Effector memory CD4-positive, alpha-beta T cell (primary cell): Measurements from ENCODE around the gene ZNF365.

Experiments
- DNase-seq, 3 donors: peaks; one replicate each; pipeline ENCODE4 v3.0.0-alpha.2; 2020
- H3K27ac ChIP-seq: 2 replicates; pipeline ENCODE4 v1.7.0; 2013; ENCODE audit warnings: mild to moderate bottlenecking, low read length, moderate library complexity; ENCODE audit not compliant: insufficient read depth, poor library complexity, severe bottlenecking
- H3K27me3 ChIP-seq: replicated peaks from 2 replicates; pipeline ENCODE4 v1.7.0; 2013; ENCODE audit warnings: mild to moderate bottlenecking, low read length; ENCODE audit not compliant: insufficient read depth, control insufficient read depth, poor library complexity, severe bottlenecking
- H3K36me3 ChIP-seq: 2 replicates; pipeline ENCODE4 v1.7.0; 2013; ENCODE audit warnings: mild to moderate bottlenecking, low read length, moderate library complexity; ENCODE audit not compliant: control insufficient read depth, insufficient read depth
- H3K4me1 ChIP-seq: 2 replicates; pipeline ENCODE4 v1.7.0; 2013; ENCODE audit warnings: low read length, mild to moderate bottlenecking; ENCODE audit not compliant: control insufficient read depth, insufficient read depth, poor library complexity, severe bottlenecking
- H3K4me3 ChIP-seq: 2 replicates; pipeline ENCODE4 v1.7.0; 2013; ENCODE audit warnings: low read length, low read depth, mild to moderate bottlenecking; ENCODE audit not compliant: insufficient read depth, poor library complexity, severe bottlenecking
- H3K9me3 ChIP-seq: 2 replicates; pipeline ENCODE4 v1.7.0; 2013; ENCODE audit warnings: mild to moderate bottlenecking, low read length, moderate library complexity; ENCODE audit not compliant: control insufficient read depth

Gene ZNF365

DNA sequence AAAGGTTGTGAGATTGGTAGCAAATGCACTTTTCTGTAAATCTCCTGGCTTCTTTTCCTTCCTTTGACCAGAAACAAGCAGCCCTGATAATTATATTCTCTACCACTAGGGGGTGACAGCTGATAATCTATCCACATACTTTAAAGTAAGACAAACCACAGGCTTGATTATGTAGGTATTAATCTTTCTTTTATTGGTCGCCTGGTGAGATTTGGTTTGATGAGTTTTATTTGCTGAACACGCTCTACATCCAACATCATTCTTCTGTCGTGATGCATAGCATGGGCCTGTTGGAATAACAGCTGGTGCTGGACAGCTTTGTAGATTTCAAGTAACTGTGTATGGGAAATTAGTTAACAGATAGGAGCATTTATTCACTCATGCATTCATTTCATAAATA is 63.5 kb downstream of the ZNF365 start:
- Histone ChIP-seq H3K27me3 (no peaks in the 10 kb centered on the region), H3K4me1 (no peaks in the 10 kb centered on the region), H3K36me3 (no peaks in the 10 kb centered on the region), H3K27ac (no peak overlapping the region), H3K4me3 (no peak overlapping the region), H3K9me3 (no peaks in the 10 kb centered on the region)
- DNase-seq = no peak

DNA sequence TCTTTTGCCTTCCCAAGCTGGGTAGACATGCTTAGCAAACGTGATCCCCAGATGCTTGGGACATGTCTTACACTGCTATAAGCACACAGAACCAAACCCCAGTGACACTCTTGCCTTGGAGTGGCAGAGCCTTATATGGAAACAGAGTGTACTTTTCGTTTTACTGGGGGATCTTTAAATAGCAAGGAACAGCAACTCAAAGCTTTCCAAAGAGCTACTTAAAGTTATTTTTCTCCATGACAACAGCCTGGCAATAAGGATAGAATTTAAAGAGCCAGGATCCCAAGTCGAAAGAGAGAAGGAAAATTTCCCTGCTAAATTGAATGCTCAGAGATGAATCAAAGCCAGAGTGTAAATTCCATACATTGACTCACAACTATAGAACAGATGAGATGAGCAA is 67.8 kb downstream of the ZNF365 start:
- Histone ChIP-seq H3K27me3 (no peaks in the 10 kb centered on the region), H3K4me3 (no peak overlapping the region), H3K9me3 (no peaks in the 10 kb centered on the region), H3K4me1 (no peaks in the 10 kb centered on the region), H3K36me3 (no peaks in the 10 kb centered on the region), H3K27ac (no peak overlapping the region)
- DNase-seq = no peak

DNA sequence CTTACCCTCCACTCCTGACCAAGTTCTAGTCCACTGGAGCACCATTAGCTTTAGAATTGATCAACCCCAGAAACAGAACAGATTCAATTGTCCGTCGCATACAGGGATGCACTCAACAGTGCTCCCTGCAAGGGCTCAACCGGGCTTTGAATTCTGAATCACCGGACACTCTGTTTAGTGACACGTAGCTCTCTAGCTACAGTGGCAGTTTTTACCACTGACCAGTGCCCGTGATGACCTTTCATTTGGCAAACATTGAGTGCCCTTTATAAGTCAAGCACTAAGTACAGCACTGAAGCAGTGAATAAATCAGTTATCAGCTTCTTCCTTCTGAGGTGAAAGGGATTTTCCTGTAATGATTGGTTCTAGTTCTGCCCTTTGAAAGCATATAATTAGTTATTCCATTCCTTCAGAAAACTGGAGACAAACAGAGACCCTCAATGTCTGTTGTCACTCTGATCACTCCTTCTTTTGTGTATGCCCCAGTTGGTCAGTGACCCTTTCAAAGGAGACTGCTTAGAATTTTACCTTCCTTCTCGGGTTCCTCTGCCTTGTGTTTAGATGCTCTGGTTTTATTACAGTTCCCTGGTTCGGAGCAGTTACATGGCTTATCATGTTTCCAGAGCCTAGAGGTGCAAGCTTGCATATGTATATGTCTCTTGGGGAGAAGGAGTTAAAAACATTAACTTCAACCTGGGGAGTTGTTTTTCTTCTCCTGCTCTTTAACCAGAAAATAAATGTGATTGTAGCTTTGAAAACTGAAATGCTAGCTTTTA is 68.9 kb downstream of the ZNF365 start:
- Histone ChIP-seq H3K4me1 (no peaks in the 10 kb centered on the region), H3K36me3 (no peaks in the 10 kb centered on the region), H3K27ac (no peak overlapping the region), H3K9me3 (no peaks in the 10 kb centered on the region), H3K27me3 (no peaks in the 10 kb centered on the region), H3K4me3 (no peak overlapping the region)
- DNase-seq = no peak

DNA sequence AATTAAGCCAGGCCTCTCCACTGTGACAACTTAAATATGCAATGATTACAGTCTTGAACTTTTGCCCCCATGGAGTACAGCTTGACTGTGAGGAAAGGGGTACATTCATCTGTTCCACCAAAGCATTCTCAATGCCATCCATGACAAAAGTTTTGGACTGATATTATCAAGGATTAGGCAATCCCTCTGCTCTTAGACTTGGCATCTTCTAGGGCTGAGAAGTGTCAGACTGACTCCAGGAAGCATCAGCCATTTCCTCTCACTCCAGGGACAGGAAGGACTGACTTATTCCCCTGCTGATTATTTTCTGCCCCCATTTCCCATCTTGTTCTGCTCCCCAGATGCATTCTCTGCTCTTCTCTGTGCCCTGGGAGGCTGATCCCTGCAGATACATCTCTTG is 69.7 kb downstream of the ZNF365 start:
- H3K9me3 ChIP-seq = no peaks in the 10 kb centered on the region
- no peaks in the 10 kb centered on the region for H3K4me1 ChIP-seq
- no peaks in the 10 kb centered on the region for H3K36me3 ChIP-seq
- no peak overlapping the region for H3K27ac ChIP-seq
- no peaks in the 10 kb centered on the region for H3K27me3 ChIP-seq
- DNase-seq = no peak
- no peak overlapping the region for H3K4me3 ChIP-seq

DNA sequence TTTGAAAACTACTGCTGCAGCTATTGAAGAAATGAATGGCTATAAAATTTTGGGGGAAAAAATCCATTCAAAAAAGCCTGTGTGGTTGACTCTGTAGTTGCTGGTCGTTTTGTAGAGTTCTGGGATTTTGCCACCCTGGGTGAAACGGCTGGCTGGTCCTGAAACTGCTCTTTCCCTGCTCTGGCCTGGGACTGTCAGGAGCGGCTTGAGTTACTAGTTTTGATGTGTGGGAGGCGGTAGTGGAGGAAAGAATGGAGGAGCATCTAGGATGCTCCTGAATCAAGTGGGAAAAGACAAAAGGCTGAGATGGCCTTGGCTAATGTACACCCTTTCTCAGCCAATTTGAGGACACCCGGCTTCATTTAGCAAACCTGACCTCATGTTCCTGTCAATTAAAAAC is 72.5 kb downstream of the ZNF365 start:
- Histone ChIP-seq H3K27ac (no peak overlapping the region), H3K36me3 (no peaks in the 10 kb centered on the region), H3K4me3 (no peak overlapping the region), H3K9me3 (no peaks in the 10 kb centered on the region), H3K4me1 (no peaks in the 10 kb centered on the region), H3K27me3 (no peaks in the 10 kb centered on the region)
- DNase-seq = no peak

DNA sequence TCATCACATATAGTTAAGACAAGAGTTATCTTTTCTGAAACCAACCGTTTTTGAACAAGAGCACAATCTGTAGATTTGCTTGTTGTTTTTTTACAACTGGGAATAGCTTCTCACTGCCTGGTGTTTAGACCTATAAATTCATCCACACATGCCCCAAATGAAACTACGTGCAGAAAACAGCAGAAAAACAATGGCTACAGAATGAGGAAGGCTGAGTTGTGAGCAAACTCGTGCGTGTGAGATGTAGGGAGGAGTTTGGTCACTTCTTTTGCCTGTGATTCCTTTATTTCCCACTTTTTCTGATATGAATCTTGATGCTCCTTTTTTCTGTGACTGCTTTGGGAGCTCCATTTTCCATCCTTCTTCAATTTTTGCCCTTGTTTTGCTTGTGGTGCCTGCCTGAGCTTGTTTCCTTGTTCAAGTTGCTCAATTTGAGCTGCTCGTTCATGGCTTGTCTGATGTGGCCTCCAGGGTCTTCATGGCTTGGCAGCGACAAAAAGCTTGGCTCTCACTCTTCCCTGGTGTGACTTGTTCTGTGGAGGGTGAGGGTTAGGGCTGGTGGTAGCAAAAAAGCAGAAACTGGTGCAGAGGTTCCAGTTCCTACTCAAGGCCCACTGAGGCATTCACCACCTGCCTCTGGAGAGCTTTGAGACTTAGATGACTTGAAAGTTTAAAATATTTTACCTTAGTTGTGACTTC is 76.9 kb downstream of the ZNF365 start:
- H3K36me3 ChIP-seq = no peaks in the 10 kb centered on the region
- DNase-seq = no peak
- no peak overlapping the region for H3K4me3 ChIP-seq

DNA sequence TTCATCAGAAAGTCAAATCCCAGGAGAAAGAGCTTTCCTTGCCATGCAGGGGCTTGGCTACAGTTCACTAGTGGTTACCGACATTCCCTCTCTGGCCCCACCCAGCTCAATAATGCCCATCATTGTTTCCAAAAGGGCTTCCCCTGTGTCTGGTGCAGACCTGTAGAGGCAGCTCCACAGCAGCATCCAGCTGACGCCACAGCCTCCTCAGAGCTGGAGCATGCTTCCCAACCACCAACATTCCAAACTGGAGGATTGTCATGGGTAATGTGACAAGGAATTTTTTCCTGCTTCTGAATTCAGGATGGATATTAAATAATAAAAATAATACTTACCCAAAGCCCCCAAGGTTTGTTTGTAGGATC is 77.4 kb downstream of the ZNF365 start:
- no peak overlapping the region for H3K27ac ChIP-seq
- H3K4me1 ChIP-seq = no peaks in the 10 kb centered on the region
- no peaks in the 10 kb centered on the region for H3K36me3 ChIP-seq
- no peak for DNase-seq
- H3K27me3 ChIP-seq = no peaks in the 10 kb centered on the region
- H3K4me3 ChIP-seq = no peak overlapping the region
- H3K9me3 ChIP-seq = no peaks in the 10 kb centered on the region

More for the DNA sequence above, 76.9 kb downstream of the ZNF365 start:
- H3K27ac ChIP-seq = no peak overlapping the region
- no peaks in the 10 kb centered on the region for H3K4me1 ChIP-seq
- no peaks in the 10 kb centered on the region for H3K27me3 ChIP-seq
- H3K9me3 ChIP-seq = no peaks in the 10 kb centered on the region
